ENCODE results near the gene ADAMTS12. TPM values are rescaled to one million over a fixed set of nuclear protein-coding genes. Genes with fewer than 3 reads are reported as not detected.
"Not testable (repeated sequence)": the region's sequence is repeated elsewhere in the genome, so short reads cannot be mapped to it uniquely, and the experiment has no call there.

ADAMTS12 gene
- polyA plus RNA-seq, 1 donor, result 4.2 TPM

DNA sequence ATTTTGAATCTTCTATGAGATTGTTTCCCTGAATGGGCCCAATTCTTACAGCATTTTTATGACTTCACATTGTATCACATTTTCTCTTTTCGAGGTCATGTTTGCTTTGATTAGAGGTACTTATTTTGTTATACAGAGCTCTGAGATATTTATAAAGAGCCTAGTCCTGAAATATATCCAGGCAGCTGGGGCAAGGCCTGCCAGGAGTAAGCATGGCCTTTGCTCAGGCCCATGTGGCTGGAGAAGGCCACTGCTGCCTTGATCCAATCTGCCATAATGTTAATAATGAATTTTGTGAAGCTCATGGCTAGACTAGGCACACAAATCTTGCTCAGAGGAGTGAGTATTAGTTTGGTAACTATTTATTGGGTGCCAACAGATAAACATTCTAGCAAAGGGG lies 355.0 kb downstream of the ADAMTS12 start:
- WGBS (ENCODE audit: insufficient coverage, low lambda C conversion rate), result no CpG with 5 or more reads among the region's 1 CpG

DNA sequence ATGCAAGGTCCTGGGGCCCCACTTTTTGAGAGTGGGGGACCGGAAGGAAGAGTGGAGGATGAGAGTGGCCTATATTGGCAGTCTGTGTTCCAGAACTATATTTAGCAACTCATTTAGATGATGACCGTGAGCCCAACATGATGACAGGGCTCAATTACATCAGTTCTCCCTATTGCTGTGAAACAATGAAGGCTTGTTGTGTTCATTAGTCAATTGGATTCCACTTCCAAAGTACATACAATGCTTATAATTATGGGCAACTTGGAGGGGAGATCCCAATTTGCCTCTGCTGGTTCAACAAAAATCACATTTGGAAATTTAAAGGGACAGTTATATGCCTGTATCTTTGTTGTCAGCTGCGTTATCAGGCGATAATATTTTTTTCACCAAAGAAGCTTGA lies 360.0 kb downstream of the ADAMTS12 start:
- H3K36me3 ChIP-seq (ENCODE audit: control insufficient read depth, insufficient read depth, low read length), result no peaks in the 10 kb centered on the region
- H3K4me1 ChIP-seq (ENCODE audit: control insufficient read depth, insufficient read depth, low read length), result no peaks in the 10 kb centered on the region
- no peak for DNase-seq
- WGBS (ENCODE audit: insufficient coverage, low lambda C conversion rate), result no CpG with 5 or more reads among the region's 4 CpGs
- H3K27ac ChIP-seq (ENCODE audit: low read length), result no peak overlapping the region
- H3K27me3 ChIP-seq (ENCODE audit: control insufficient read depth, insufficient read depth, low read length), result no peaks in the 10 kb centered on the region
- no peak overlapping the region for H3K4me3 ChIP-seq (ENCODE audit: low read length)
- no peaks in the 10 kb centered on the region for H3K9me3 ChIP-seq (ENCODE audit: control insufficient read depth, low read depth, low read length)

More for the DNA sequence above, 355.0 kb downstream of the ADAMTS12 start:
- H3K36me3 ChIP-seq (ENCODE audit: control insufficient read depth, insufficient read depth, low read length), result no peaks in the 10 kb centered on the region
- H3K9me3 ChIP-seq (ENCODE audit: control insufficient read depth, low read depth, low read length), result no peaks in the 10 kb centered on the region
- DNase-seq, result no peak
- no peaks in the 10 kb centered on the region for H3K4me1 ChIP-seq (ENCODE audit: control insufficient read depth, insufficient read depth, low read length)
- no peak overlapping the region for H3K4me3 ChIP-seq (ENCODE audit: low read length)
- no peak overlapping the region for H3K27ac ChIP-seq (ENCODE audit: low read length)
- no peaks in the 10 kb centered on the region for H3K27me3 ChIP-seq (ENCODE audit: control insufficient read depth, insufficient read depth, low read length)

GRCh38 chr5:33531037-33531298 lies 360.8 kb downstream of the ADAMTS12 start:
- Histone ChIP-seq H3K9me3 (ENCODE audit: control insufficient read depth, low read depth, low read length) (no peaks in the 10 kb centered on the region), H3K27me3 (ENCODE audit: control insufficient read depth, insufficient read depth, low read length) (no peaks in the 10 kb centered on the region), H3K27ac (ENCODE audit: low read length) (no peak overlapping the region), H3K36me3 (ENCODE audit: control insufficient read depth, insufficient read depth, low read length) (no peaks in the 10 kb centered on the region), H3K4me1 (ENCODE audit: control insufficient read depth, insufficient read depth, low read length) (no peaks in the 10 kb centered on the region), H3K4me3 (ENCODE audit: low read length) (no peak overlapping the region)
- no peak for DNase-seq
- 100% methylated on average over 2 of the region's 3 CpGs for WGBS (ENCODE audit: insufficient coverage, low lambda C conversion rate)

GRCh38 chr5:33530183-33531036 lies 361.4 kb downstream of the ADAMTS12 start:
- H3K4me1 ChIP-seq (ENCODE audit: control insufficient read depth, insufficient read depth, low read length), result no peaks in the 10 kb centered on the region
- WGBS (ENCODE audit: insufficient coverage, low lambda C conversion rate), result no CpG with 5 or more reads among the region's 10 CpGs
- no peak overlapping the region for H3K4me3 ChIP-seq (ENCODE audit: low read length)
- no peaks in the 10 kb centered on the region for H3K36me3 ChIP-seq (ENCODE audit: control insufficient read depth, insufficient read depth, low read length)
- DNase-seq, result no peak
- no peaks in the 10 kb centered on the region for H3K9me3 ChIP-seq (ENCODE audit: control insufficient read depth, low read depth, low read length)
- H3K27me3 ChIP-seq (ENCODE audit: control insufficient read depth, insufficient read depth, low read length), result no peaks in the 10 kb centered on the region
- no peak overlapping the region for H3K27ac ChIP-seq (ENCODE audit: low read length)

DNA sequence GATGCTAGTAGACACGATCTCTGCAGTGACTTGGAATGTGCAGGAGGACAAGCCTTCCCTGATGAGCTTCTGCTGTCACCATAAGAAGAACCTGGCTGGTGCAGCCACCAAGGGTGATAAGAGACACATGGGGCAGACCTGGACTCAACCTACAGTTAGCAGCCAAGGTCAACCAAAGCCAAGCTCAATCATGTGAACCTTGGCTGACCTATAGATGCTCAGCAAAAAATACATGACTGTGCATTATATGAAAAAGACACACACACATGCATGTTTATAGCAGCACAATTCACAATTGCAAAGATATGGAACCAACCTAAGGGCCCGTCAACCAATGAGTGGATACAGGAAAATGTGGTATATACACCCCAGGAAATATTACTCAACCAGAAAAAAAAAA lies 364.1 kb downstream of the ADAMTS12 start:
- no peak overlapping the region for H3K27ac ChIP-seq (ENCODE audit: low read length)
- no peak overlapping the region for H3K4me3 ChIP-seq (ENCODE audit: low read length)
- DNase-seq, result no peak
- no peaks in the 10 kb centered on the region for H3K36me3 ChIP-seq (ENCODE audit: control insufficient read depth, insufficient read depth, low read length)
- H3K27me3 ChIP-seq (ENCODE audit: control insufficient read depth, insufficient read depth, low read length), result no peaks in the 10 kb centered on the region
- H3K4me1 ChIP-seq (ENCODE audit: control insufficient read depth, insufficient read depth, low read length), result no peaks in the 10 kb centered on the region
- no peaks in the 10 kb centered on the region for H3K9me3 ChIP-seq (ENCODE audit: control insufficient read depth, low read depth, low read length)
- WGBS (ENCODE audit: insufficient coverage, low lambda C conversion rate), result no CpG with 5 or more reads among the region's 2 CpGs

DNA sequence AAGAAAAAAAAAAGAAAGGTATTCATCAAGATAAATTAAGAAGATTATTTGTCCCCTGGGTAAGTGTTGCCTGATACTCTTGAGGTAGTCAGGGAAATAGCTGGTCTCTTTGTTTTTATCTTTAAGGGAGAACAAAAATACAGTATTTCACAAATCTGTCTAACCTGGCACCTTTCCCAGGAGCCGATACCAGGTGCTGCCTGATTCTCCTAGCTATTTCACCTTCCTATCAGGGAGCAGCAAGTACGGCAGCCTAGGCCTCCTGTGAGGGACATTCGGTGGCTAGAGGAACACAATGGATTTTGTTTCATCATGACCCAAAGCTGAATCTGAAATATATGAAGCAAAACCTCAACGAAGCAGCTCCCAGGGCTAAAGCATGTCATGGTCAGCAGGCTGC lies 365.0 kb downstream of the ADAMTS12 start:
- H3K27ac ChIP-seq (ENCODE audit: low read length), result no peak overlapping the region
- DNase-seq, result no peak

DNA sequence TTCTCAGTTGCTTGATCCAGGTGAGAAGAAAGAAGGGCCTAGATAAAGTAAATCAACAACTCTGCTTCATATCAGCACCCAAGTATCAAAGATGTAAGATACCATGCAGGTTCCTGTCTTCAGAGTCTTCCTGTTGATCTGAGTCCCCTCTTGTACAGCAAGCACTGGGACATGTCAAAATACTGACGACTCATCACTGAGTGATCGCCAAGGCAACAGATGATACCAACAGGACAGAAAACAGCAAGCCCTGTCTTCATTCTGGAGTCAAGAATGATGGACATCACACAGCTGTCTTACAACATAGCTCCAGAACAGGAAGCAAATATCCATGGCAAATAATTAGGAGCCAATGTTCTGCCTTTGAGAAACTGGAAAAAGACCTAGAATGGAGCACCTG lies 367.3 kb downstream of the ADAMTS12 start:
- WGBS (ENCODE audit: insufficient coverage, low lambda C conversion rate), result no CpG with 5 or more reads among the region's 2 CpGs
- DNase-seq, result no peak

More for the DNA sequence above, 365.0 kb downstream of the ADAMTS12 start:
- Histone ChIP-seq H3K36me3 (ENCODE audit: control insufficient read depth, insufficient read depth, low read length) (no peaks in the 10 kb centered on the region), H3K4me3 (ENCODE audit: low read length) (no peak overlapping the region), H3K27me3 (ENCODE audit: control insufficient read depth, insufficient read depth, low read length) (no peaks in the 10 kb centered on the region), H3K4me1 (ENCODE audit: control insufficient read depth, insufficient read depth, low read length) (no peaks in the 10 kb centered on the region), H3K9me3 (ENCODE audit: control insufficient read depth, low read depth, low read length) (no peaks in the 10 kb centered on the region)
- 83% methylated on average over 1 of the region's 4 CpGs for WGBS (ENCODE audit: insufficient coverage, low lambda C conversion rate)

DNA sequence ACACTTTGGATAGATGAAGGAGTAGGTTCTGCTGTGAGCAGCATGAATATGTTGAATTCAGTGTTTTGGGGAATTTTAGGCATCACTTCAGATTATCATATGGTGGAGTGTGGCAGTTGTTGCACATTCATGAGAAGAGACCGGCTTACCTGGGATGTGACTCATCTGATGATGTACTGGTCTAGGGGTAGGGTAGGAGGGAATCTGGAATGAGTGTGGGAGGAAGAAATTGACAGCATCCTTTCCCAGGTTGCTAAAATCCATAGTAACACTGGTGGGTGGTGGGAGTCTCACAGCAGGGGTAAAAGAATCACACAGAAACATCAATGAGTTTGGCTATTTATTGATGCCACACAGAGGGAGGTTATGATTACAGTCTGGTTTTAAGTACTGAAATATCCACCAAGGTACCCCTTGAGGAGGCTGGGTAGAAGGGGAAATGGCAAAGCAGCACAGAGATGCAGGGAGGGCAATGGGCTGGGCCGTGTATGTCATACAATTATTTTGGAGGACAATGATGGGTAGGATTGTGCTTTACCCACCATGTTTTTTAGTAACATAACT lies 368.5 kb downstream of the ADAMTS12 start:
- no peak overlapping the region for H3K27ac ChIP-seq (ENCODE audit: low read length)
- DNase-seq, result no peak
- no peaks in the 10 kb centered on the region for H3K27me3 ChIP-seq (ENCODE audit: control insufficient read depth, insufficient read depth, low read length)
- no peak overlapping the region for H3K4me3 ChIP-seq (ENCODE audit: low read length)
- no peaks in the 10 kb centered on the region for H3K36me3 ChIP-seq (ENCODE audit: control insufficient read depth, insufficient read depth, low read length)
- no peaks in the 10 kb centered on the region for H3K9me3 ChIP-seq (ENCODE audit: control insufficient read depth, low read depth, low read length)
- H3K4me1 ChIP-seq (ENCODE audit: control insufficient read depth, insufficient read depth, low read length), result no peaks in the 10 kb centered on the region
- WGBS (ENCODE audit: insufficient coverage, low lambda C conversion rate), result no CpG with 5 or more reads among the region's 2 CpGs

More for the DNA sequence above, 367.3 kb downstream of the ADAMTS12 start:
- Histone ChIP-seq H3K4me1 (ENCODE audit: control insufficient read depth, insufficient read depth, low read length) (no peaks in the 10 kb centered on the region), H3K36me3 (ENCODE audit: control insufficient read depth, insufficient read depth, low read length) (no peaks in the 10 kb centered on the region), H3K27ac (ENCODE audit: low read length) (no peak overlapping the region), H3K9me3 (ENCODE audit: control insufficient read depth, low read depth, low read length) (no peaks in the 10 kb centered on the region), H3K27me3 (ENCODE audit: control insufficient read depth, insufficient read depth, low read length) (no peaks in the 10 kb centered on the region), H3K4me3 (ENCODE audit: low read length) (no peak overlapping the region)

DNA sequence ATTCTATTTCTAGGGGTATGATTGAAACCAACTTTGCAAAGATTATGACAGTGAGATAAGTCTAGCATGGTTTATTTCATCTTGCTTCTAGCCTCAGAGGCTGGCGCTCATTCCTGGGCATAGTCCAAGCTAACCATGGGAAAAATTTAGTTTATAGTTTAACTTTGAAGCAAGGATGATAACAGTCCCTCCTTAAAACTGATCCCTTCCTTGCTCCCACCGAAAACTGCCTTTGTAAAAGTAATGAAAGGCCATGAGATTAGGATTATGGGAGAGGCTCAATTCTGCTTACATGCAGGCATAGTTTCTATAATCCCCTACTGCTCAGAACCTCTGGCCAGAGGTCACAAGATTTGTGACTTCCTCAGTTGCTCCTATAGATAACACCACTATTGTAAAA lies 375.4 kb downstream of the ADAMTS12 start:
- Histone ChIP-seq H3K27ac (ENCODE audit: low read length) (no peak overlapping the region), H3K27me3 (ENCODE audit: control insufficient read depth, insufficient read depth, low read length) (no peaks in the 10 kb centered on the region), H3K36me3 (ENCODE audit: control insufficient read depth, insufficient read depth, low read length) (no peaks in the 10 kb centered on the region), H3K9me3 (ENCODE audit: control insufficient read depth, low read depth, low read length) (peaks cover 4% of the 10 kb centered on the region), H3K4me3 (ENCODE audit: low read length) (no peak overlapping the region), H3K4me1 (ENCODE audit: control insufficient read depth, insufficient read depth, low read length) (no peaks in the 10 kb centered on the region)
- DNase-seq, result no peak
- 60% methylated on average over 1 of the region's 2 CpGs for WGBS (ENCODE audit: insufficient coverage, low lambda C conversion rate)

DNA sequence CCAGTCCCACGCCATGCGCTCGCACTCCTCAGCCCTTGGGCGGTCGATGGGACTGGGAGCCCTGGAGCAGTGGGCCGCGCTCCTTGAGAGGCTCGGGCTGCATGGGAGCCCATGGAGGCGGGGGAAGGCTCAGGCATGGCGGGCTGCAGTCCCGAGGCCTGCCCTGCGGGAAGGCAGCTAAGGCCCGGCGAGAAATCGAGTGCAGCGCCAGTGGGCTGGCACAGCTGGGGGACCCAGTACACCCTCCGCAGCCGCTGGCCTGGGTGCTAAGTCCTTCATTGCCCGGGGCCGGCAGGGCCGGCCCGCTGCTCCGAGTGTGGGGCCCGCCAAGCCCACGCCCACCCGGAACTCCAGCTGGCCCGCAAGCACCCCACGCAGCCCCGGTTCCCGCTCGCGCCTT lies 376.4 kb downstream of the ADAMTS12 start:
- not testable (repeated sequence) for H3K9me3 ChIP-seq (ENCODE audit: control insufficient read depth, low read depth, low read length); H3K36me3 ChIP-seq (ENCODE audit: control insufficient read depth, insufficient read depth, low read length); H3K27ac ChIP-seq (ENCODE audit: low read length); H3K27me3 ChIP-seq (ENCODE audit: control insufficient read depth, insufficient read depth, low read length); H3K4me3 ChIP-seq (ENCODE audit: low read length); DNase-seq; H3K4me1 ChIP-seq (ENCODE audit: control insufficient read depth, insufficient read depth, low read length)
- no CpG with 5 or more reads among the region's 32 CpGs for WGBS (ENCODE audit: insufficient coverage, low lambda C conversion rate)

Data from large intestine (tissue), 3 donors.